CD4-positive, alpha-beta T cell treated with Interleukin-21 for 1 hour (primary cell): ENCODE results near the gene PARVA.

Source experiments
- DNase-seq: peaks from one replicate; pipeline ENCODE4 v3.0.0-alpha.2; 2020

PARVA gene

GRCh38 chr11:12433571-12434324 is 56.4 kb downstream of the PARVA start:
- DNase-seq, result no peak

- DNase-seq, result no peak
Measured at GRCh38 chr11:12434325-12434654, 56.9 kb downstream of the PARVA start.

- DNase-seq, result no peak
Measured at GRCh38 chr11:12435264-12435663, 57.9 kb downstream of the PARVA start.

- no peak for DNase-seq
Measured at GRCh38 chr11:12436266-12436665, 58.9 kb downstream of the PARVA start.

- DNase-seq, result no peak
Measured at GRCh38 chr11:12438291-12438690, 60.9 kb downstream of the PARVA start.

GRCh38 chr11:12439615-12440014 is 62.2 kb downstream of the PARVA start:
- no peak for DNase-seq

GRCh38 chr11:12440565-12440964 is 63.2 kb downstream of the PARVA start:
- DNase-seq, result no peak

GRCh38 chr11:12441231-12441861 is 64.0 kb downstream of the PARVA start:
- no peak for DNase-seq

GRCh38 chr11:12444601-12445000 is 67.2 kb downstream of the PARVA start:
- DNase-seq, result no peak

GRCh38 chr11:12445001-12445400 is 67.6 kb downstream of the PARVA start:
- DNase-seq, result no peak

GRCh38 chr11:12446863-12447262 is 69.5 kb downstream of the PARVA start:
- DNase-seq, result no peak

- DNase-seq, result no peak
Measured at GRCh38 chr11:12448131-12448939, 71.0 kb downstream of the PARVA start.

- DNase-seq, result no peak
Measured at GRCh38 chr11:12449961-12450715, 72.8 kb downstream of the PARVA start.

- DNase-seq, result no peak
Measured at GRCh38 chr11:12451179-12451814, 73.9 kb downstream of the PARVA start.

- no peak for DNase-seq
Measured at GRCh38 chr11:12453243-12453642, 75.9 kb downstream of the PARVA start.

- no peak for DNase-seq
Measured at GRCh38 chr11:12454782-12455181, 77.4 kb downstream of the PARVA start.

GRCh38 chr11:12455938-12456337 is 78.6 kb downstream of the PARVA start:
- no peak for DNase-seq

GRCh38 chr11:12456651-12457579 is 79.5 kb downstream of the PARVA start:
- DNase-seq, result no peak

- DNase-seq, result no peak
Measured at GRCh38 chr11:12458042-12458441, 80.7 kb downstream of the PARVA start.

GRCh38 chr11:12459374-12459773 is 82.0 kb downstream of the PARVA start:
- no peak for DNase-seq

- DNase-seq, result no peak
Measured at GRCh38 chr11:12459865-12460444, 82.6 kb downstream of the PARVA start.
